OCI-M2 (cell line): ENCODE measurements around the gene PIP5K1C.

ENCODE experiments used
- DNase-seq: peaks from one replicate; lab custom pipeline; 2025; ENCODE audit not compliant: unreplicated experiment; lab: John Stamatoyannopoulos, UW

Gene PIP5K1C

DNA sequence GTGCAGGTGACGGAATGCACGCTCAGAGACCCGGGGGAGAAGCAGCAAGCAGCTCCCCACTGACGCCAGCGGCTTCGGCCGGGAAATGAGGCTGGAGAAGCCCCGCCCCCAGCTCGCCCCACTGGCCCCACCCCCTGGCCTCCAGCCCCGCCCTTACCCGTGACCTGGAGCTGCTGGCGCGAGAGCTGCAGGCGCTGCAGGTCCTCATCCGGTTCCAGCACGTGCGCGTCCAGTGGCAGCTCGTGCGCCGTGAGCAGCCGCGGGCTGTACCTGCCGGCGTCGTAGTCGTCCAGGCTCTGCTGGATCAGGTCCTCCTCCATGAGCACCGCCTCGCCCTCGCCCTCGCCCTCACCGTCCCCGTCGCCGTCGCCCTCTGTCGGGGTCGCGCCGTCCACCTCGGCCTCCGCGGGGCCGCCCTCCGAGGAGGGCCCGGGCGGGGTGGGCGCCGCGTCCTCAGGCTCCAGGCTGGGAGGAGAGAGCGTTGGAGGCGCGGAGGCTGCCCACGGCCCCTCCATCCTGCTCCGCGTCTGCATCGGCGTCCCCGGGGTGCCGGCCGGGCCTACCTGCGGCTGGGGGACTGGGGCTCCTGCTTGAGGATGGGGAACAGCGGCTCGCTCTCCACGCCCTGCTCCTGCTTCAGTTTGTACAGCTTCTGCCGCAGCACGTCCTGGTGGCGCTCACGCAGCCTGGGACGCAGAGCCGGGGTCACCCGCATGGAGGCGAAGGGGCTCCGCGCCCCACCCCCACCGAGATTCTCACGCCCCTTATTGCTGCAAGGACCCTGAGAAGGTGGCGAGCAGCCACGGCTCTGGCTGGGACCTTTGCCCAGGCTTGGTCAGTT lies 87.1 kb downstream of the PIP5K1C start:
- no peak for DNase-seq

- no peak for DNase-seq
Measured at GRCh38 chr19:3612330-3612729, 87.9 kb downstream of the PIP5K1C start.

GRCh38 chr19:3611841-3612240 lies 88.4 kb downstream of the PIP5K1C start:
- DNase-seq = no peak

DNA sequence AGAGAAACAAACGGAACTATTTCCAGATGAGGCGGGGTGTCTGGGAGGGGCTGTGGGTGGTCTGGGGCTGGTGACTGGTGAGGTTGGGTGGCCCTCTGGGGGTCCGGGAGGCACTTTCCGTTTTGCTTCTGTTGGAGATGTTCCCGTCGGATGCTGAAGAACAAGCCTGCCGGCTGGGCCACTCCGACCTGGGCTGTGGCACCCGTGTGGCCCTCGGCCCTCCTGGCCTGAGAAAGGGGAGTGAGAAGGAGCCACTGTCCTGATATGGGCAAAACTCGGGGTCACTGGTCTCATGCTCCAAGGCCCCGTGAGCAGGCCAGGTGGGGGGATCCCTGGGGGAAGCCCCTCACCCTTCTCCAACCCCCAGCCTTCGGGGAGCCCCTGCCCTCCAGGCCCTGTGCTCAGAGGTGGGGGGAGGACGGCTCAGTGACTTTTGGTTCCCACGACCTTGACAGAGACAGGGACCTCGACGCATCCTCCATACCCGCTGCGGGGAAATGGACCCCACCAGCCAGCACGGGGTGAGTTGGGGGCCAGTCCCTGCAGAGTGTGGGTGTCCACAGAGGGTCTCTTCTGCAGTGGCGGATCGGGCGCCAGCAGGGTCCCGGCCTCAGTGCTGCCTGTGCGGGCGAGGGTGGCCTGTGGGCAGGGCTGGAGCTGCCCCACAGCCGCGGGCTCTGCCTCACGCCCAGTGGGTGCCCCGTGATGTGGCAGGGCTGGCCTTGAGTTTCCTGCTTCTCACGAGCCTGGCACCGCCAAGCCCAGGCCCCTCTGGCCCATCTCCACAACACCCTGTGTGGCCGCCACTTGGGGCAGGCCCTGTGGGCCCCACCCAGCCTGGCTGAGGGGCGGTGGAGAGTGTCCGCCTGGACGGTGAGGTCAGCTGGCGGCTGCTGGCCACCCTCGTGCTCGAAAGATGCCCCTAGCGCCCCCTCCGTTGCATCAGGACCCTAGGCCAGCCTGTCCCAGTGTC lies 89.2 kb downstream of the PIP5K1C start:
- DNase-seq = no peak

GRCh38 chr19:3609779-3610719 lies 90.2 kb downstream of the PIP5K1C start:
- DNase-seq = no peak

DNA sequence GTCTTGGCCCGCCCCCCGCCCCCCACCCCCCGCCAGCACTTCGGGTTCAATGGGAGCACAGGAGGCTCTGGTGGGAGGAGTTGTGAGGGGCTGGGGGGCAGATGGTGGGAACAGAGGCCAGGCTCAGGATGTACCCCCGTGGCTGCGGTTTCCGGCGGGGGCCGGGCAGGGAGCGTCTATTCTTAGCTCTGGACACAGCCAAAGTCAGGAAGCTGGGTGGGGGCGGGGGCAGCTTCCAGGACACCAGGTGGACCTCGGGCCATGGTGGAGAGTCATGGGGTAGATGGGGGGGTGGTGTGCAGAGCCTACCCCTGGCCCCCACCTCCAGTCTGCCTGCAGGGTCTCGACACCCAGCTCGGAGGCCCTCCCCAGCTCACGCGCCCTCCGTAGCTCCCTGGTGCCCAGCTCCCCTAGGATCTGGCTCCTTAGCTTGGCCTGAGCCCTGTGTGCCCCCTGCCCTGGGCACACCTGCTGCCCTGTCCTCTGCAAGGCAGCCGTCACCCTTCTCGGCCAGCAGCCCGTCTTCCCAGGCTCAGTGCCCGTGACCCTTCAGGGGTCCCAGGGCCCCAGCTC lies 91.4 kb downstream of the PIP5K1C start:
- no peak for DNase-seq

DNA sequence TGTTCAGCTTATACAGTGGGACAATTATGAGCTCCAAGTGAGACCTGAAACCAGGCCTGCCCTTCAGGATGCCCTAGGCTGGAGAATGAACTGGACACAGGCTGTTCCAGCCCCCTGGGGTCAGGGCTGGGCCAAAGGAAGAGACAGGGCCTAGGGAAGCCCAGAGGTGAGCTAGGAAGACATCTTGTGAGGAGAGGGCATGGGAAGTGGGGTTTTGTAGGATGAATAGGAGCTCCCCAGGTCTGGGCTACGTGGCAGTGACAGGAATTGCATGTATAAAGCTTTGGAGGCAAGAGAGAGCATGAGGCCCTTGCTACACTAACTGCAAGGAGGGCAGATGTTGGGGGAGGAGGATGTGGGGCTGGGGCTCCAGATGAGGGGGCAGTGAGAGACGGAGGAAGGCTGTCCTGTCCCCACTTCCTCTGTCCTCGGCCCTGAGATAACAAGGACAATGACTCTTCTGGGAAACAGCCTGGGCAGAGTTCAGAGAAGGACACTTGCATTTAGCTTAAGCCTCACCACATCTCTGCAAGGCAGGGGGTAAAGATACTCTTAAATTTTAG lies 92.1 kb downstream of the PIP5K1C start:
- DNase-seq = no peak

DNA sequence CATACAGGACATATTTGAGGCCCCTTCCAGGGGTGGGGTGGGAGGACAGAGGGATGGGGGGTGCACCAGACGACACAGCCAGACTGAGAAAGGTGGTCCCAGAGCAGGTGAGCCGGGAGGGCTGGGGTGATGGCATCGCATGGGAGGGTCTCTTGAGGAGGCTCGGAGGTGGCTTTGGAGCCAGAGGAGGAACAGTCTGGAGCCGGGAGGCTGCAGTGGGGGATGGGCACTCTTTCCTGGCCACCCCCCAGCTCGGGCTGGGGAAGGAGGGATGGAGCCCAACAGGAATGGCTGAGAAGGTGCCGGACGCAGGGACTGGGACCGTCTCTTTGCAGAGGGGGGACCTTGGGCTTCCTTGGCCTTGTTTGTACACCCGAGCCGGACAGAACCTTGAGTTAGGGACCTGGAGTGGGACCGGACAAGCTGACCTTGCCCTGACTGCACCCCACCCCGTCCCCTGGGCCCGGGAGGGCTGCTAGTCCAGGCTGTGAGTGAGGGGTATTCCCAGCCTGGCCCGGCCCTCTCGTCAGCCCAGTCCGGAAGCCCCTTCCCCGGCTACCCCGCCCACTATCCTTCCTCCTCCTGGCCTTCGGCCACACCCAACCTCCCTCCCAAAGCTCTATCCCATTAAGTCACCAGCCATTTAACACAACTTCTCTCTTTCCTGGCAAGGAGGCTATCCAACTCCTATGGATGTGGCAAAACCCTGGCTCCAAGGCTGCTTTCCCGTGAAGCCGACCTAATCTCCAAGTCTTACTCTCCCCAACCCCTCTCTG lies 92.8 kb downstream of the PIP5K1C start:
- DNase-seq = no peak

- no peak for DNase-seq
Measured at GRCh38 chr19:3606690-3607289, 93.5 kb downstream of the PIP5K1C start, which contains the start of gene TBXA2R. Gene TBXA2R, minus strand, starts transcription at chr19:3606875. Its CDS starts 6,241 bp downstream, at chr19:3600634.

DNA sequence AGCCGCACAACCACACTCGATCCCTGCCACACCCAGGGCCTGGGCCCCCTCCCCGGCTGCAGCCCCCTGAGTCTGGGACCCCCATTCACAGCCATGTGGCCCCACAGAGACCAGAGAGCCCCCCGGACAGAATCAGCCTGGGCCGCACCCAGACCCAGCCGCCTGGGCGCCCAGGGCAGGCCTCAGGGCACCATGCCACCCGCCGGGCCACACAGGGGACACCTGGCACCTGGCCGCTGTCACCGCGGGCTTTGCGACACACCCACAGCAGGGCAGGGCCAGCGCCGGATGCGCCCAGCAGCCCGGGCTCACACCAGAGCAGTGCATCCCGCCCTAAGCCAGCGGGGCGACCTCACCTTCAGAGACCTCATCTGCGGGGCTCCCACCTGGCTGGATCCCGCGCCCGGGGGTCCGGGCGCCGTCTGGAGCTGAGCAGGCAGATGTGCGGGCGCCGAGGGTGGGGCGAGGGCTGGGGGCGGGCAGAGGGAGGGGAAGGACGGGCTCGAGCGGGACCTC lies 94.0 kb downstream of the PIP5K1C start:
- DNase-seq = no peak

GRCh38 chr19:3605770-3606169 lies 94.5 kb downstream of the PIP5K1C start:
- DNase-seq = no peak

GRCh38 chr19:3605361-3605760 lies 94.9 kb downstream of the PIP5K1C start:
- no peak for DNase-seq

DNA sequence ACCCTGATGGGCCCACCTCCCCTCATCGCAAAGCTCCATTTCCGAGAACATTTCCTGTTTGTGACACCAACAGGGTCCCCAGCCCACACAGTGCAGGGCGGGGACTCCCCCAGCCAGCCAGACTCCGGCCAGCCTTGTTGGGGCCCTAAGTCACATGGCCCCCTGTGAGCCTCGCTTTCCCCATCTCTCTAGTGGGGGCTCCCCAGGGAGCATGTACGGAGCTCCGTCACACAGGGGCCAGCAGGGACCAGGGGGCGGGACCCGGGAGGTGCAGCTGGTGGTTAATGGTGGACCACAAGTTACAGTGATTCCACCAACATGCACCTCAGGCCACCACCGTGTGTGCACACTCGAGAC lies 95.3 kb downstream of the PIP5K1C start:
- DNase-seq = no peak

- DNase-seq = no peak
Measured at GRCh38 chr19:3604227-3604986, 95.9 kb downstream of the PIP5K1C start.

DNA sequence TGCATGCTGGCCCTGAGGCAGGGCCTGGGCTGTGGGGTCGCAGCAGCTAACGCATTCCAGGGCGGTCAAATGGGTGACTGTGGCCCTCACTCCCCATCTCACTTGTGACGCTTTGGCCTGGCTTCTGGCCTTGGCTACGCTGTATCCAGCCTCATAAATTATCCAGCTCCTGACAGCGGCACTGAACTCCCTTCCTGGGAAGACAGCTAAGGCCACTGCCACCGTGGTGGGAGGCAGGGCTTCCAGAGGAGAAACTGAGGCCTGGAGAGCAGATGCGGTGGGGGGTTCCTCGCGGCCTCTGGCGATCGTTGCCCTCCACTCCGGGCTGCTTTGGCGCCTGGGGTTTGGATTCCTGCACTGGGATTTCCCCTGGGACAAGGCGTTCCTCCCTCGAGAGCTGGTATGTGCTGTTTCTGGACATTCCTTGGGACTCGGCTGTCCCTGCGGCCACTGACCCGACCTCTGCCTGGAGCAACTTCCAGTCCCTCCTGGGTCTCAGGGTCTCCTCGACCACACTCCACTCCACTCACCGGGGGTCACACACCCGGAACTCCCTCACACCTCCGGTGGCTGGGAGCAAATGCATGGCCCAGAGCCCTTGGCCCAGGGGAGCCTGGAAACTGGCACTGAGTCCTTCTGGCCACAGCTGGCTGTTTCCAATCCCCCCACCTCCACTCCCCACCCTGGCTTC lies 97.0 kb downstream of the PIP5K1C start:
- DNase-seq = no peak

- no peak for DNase-seq
Measured at GRCh38 chr19:3601021-3601420, 99.2 kb downstream of the PIP5K1C start.

DNA sequence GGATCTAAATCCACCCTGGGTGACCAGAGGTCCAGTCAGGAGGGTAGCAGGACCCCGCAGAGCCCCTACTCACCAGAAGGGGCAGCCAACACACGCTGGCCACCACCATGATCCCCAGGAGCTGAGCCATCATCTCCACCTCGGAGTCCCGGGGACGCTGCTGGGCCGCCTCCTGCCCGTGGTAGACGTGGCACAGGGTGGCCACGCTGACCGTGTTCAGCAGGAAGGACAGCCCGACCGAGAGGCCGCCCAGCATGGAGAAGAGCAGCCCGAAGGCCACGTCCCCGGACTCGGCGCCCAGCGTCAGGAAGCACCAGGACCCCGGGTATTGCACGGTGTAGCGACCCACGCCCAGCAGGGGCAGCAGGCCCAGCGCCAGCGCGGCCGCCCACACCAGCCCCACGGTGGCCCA lies 100.5 kb downstream of the PIP5K1C start:
- no peak for DNase-seq
